Endothelial cell of umbilical vein (primary cell): ENCODE results near the gene GJB5. TPM values are rescaled to one million over a fixed set of nuclear protein-coding genes. Genes with fewer than 3 reads are reported as not detected.

Experiments
- BruUV-seq: library from RNA; stranded (reverse); fragments of 400-500 nt; replicated peaks from 2 replicates; lab custom pipeline; 2021; lab: Mats Ljungman, UMichigan
- CTCF ChIA-PET: fragments of 300-600, 350-600 bp; sonication (Branson Sonifier 250); formaldehyde crosslinking; loops from one replicate; lab custom pipeline; 2021; ENCODE audit warnings: antibody characterized with exemption, inconsistent platforms; lab: Charles Lee
- POLR2A ChIA-PET: fragments of 300-600, 350-600 bp; sonication (Branson Sonifier 250); formaldehyde crosslinking; loops from one replicate; lab custom pipeline; 2021; ENCODE audit warnings: antibody characterized with exemption, inconsistent platforms; lab: Charles Lee
- DNase-seq: peaks from one replicate; pipeline ENCODE4 v3.0.0-alpha.2; 2011; ENCODE audit warnings: low read depth, low spot score
- FAIRE-seq: peaks from 2 replicates; lab custom pipeline; 2011; peaks lifted over from hg19 to GRCh38; lab: Jason Lieb, UNC
- H2AFZ ChIP-seq: 2 replicates; pipeline ENCODE4 v1.6.0; 2012; ENCODE audit warnings: low read depth, low read length, control low read depth, inconsistent platforms
- H3K27ac ChIP-seq: 2 replicates; pipeline ENCODE4 v1.5.1; 2011; ENCODE audit warnings: low read depth, mild to moderate bottlenecking, control low read depth, low read length, moderate library complexity; ENCODE audit not compliant: insufficient read depth
- H3K27me3 ChIP-seq, 2 experiments: 2 replicates each; pipeline versions ENCODE4 v1.6.0 to v1.6.1; 2011; ENCODE audit warnings: low read length in 2 of 2, mixed read lengths in 1 of 2; ENCODE audit not compliant: control insufficient read depth in 2 of 2, insufficient read depth in 2 of 2
- H3K36me3 ChIP-seq, 2 experiments: 2 replicates in 1 of 2; 3 replicates in 1 of 2; pipeline ENCODE4 v1.5.1; 2011; ENCODE audit warnings: low read length in 2 of 2, mild to moderate bottlenecking in 1 of 2, moderate library complexity in 1 of 2; ENCODE audit not compliant: control insufficient read depth in 2 of 2, insufficient read depth in 2 of 2; ENCODE audit errors: extremely low read depth in 1 of 2
- H3K4me1 ChIP-seq: 3 replicates; pipeline ENCODE4 v1.5.1; 2011; ENCODE audit warnings: mild to moderate bottlenecking, low read length; ENCODE audit not compliant: control insufficient read depth, insufficient read depth; ENCODE audit errors: extremely low read depth
- H3K4me2 ChIP-seq: 2 replicates; pipeline ENCODE4 v1.6.1; 2011; ENCODE audit warnings: low read length, control low read depth, mixed read lengths; ENCODE audit not compliant: insufficient read depth
- H3K4me3 ChIP-seq, 3 experiments: fragments of 200-600 bp in 1 of 3; sonication (generic), shearing (Covaris generic) in 1 of 3; replicated peaks in 1 of 3; 2 replicates each; pipeline ENCODE4 v1.5.1; 2011 to 2016; ENCODE audit warnings: control low read depth in 3 of 3, low read length in 3 of 3, mild to moderate bottlenecking in 2 of 3, inconsistent platforms in 1 of 3, low read depth in 1 of 3, moderate library complexity in 1 of 3; ENCODE audit not compliant: insufficient read depth in 1 of 3
- H3K79me2 ChIP-seq: 2 replicates; pipeline ENCODE4 v1.6.0; 2012; ENCODE audit warnings: low read length, inconsistent platforms; ENCODE audit not compliant: control insufficient read depth, insufficient read depth
- H3K9ac ChIP-seq: replicated peaks from 2 replicates; pipeline ENCODE3; 2011; ENCODE audit warnings: low read length, control low read depth; ENCODE audit not compliant: insufficient read depth; ENCODE audit errors: extremely low read depth
- H3K9me1 ChIP-seq: replicated peaks from 3 replicates; pipeline ENCODE4 v1.6.0; 2011; ENCODE audit warnings: mild to moderate bottlenecking, low read length; ENCODE audit not compliant: control insufficient read depth, insufficient read depth; ENCODE audit errors: extremely low read depth
- H3K9me3 ChIP-seq: replicated peaks from 2 replicates; pipeline ENCODE4 v1.5.1; 2012; ENCODE audit warnings: low read length, inconsistent platforms; ENCODE audit not compliant: control insufficient read depth, insufficient read depth
- H4K20me1 ChIP-seq: replicated peaks from 2 replicates; pipeline ENCODE3; 2011; ENCODE audit warnings: mild to moderate bottlenecking, low read length; ENCODE audit not compliant: control insufficient read depth, insufficient read depth; ENCODE audit errors: extremely low read depth
- EZH2 ChIP-seq: IDR thresholded peaks from 2 replicates; pipeline ENCODE4 v1.6.1; 2012; ENCODE audit warnings: borderline replicate concordance, low read depth, mild to moderate bottlenecking, moderate library complexity, low read length, inconsistent platforms; ENCODE audit not compliant: severe bottlenecking
- FOS ChIP-seq: IDR thresholded peaks from 2 replicates; pipeline ENCODE4 v1.6.1; 2011; ENCODE audit warnings: mild to moderate bottlenecking, low read length, moderate library complexity, borderline replicate concordance; ENCODE audit not compliant: insufficient read depth
- GATA2 ChIP-seq: IDR thresholded peaks from 2 replicates; pipeline ENCODE4 v1.7.0; 2011; ENCODE audit warnings: low read depth, mild to moderate bottlenecking, moderate library complexity, mixed read lengths, low read length; ENCODE audit not compliant: insufficient read length, insufficient read depth
- MYC ChIP-seq: IDR thresholded peaks from one replicate; pipeline ENCODE4 v1.6.1; 2011; ENCODE audit warnings: mild to moderate bottlenecking, low read depth, low read length
- POLR2A ChIP-seq: IDR thresholded peaks from 2 replicates; pipeline ENCODE4 v1.6.1; 2012; ENCODE audit warnings: low read depth, mild to moderate bottlenecking, control low read depth, low read length
- dilution Hi-C: fragments of 300-500 bp; cut with MboI; formaldehyde crosslinking; loops from one replicate; pipeline ENCODE4 v1.15.0; 2019; ENCODE audit warnings: low sequenced_read_pairs; ENCODE audit not compliant: extremely low pct_ligation_motif_present
- intact Hi-C: fragments of 100-400 bp; cut with micrococcal nuclease; formaldehyde crosslinking; loops from one replicate; pipeline ENCODE4 v1.10.0; 2022
- polyA plus RNA-seq, 4 experiments: library from polyadenylated mRNA; depleted of rRNA in 3 of 4; stranded (reverse) in 3 of 4; unstranded in 1 of 4; fragments of >200 nt; gene quantifications; 2 replicates each; pipeline versions ENCODE4 v1.2.1 to v1.2.3, GENCODE V29; 2011 to 2012; ENCODE audit warnings: missing spikeins in 1 of 4
- total RNA-seq: library from RNA; stranded (reverse); gene quantifications from 2 replicates; pipeline ENCODE4 v1.2.3, GENCODE V29; 2021
- TF ChIP-seq, protein P1 (sequence below), 2 donors: IDR thresholded peaks; 1 replicate in 1 of 2; 2 replicates in 1 of 2; pipeline ENCODE4 v1.5.1; 2011; ENCODE audit warnings: low read length in 2 of 2, mild to moderate bottlenecking in 2 of 2, moderate library complexity in 2 of 2, control low read depth in 1 of 2, inconsistent platforms in 1 of 2, low read depth in 1 of 2; ENCODE audit not compliant: insufficient read depth in 1 of 2; ENCODE audit errors: extremely low read depth in 1 of 2
- TF ChIP-seq, protein P2 (sequence below): IDR thresholded peaks from 2 replicates; pipeline ENCODE4 v1.6.1; 2011; ENCODE audit not compliant: insufficient read depth, insufficient read length

Gene GJB5
- total and polyA plus RNA-seq, 2 donors (not counting 3 experiments of a cell fraction or from before 2014, with no cell fraction given) = not detected

DNA sequence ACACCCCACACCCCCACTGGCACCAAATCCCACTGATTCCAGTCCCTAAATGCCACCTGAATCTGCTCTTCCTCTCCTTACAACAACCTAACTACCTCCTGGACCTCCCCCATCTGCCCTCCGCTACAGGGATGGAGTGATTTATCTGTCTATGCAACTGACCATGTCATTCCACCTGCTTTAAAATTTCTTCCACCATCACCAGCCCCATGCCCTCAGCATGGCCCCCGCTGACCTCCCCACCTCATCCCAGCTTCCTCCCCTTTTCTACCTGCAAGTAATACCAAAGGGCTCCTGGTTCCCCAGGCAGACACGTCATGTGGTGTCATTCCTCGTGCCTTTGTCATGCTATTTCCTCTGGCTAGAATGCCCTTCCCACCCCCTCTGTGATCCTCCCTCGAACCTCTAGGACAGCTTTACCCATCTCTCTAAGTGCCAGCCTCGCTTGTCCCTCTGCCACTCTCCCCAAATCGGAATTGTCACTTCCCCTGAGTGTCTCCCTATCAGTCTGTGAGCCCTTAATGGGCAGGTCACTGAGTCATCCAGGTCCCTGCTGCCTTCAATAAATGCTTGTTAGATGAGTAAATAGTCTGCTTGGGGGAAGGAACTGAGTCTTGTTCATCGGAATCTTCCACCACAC, 8.4 kb downstream of the GJB5 start:
- dilution Hi-C loops (no loop called here), intact Hi-C loops (no loop called here)
- Histone ChIP-seq H3K9me3 (no peaks in the 10 kb centered on the region), H3K27me3 (no peaks in the 10 kb centered on the region), H2AFZ (no peak overlapping the region), H3K4me3 (no peak overlapping the region), H3K4me1 (no peaks in the 10 kb centered on the region), H3K9ac (no peak overlapping the region), H3K27ac (no peak overlapping the region), H4K20me1 (no peaks in the 10 kb centered on the region), H3K9me1 (no peaks in the 10 kb centered on the region), H3K4me2 (no peak overlapping the region), H3K36me3 (no peaks in the 10 kb centered on the region), H3K79me2 (no peaks in the 10 kb centered on the region)
- no peak for TF ChIP-seq EZH2
- TF ChIP-seq GATA2 = no peak
- no peak for TF ChIP-seq FOS
- TF ChIP-seq, protein P1, sequence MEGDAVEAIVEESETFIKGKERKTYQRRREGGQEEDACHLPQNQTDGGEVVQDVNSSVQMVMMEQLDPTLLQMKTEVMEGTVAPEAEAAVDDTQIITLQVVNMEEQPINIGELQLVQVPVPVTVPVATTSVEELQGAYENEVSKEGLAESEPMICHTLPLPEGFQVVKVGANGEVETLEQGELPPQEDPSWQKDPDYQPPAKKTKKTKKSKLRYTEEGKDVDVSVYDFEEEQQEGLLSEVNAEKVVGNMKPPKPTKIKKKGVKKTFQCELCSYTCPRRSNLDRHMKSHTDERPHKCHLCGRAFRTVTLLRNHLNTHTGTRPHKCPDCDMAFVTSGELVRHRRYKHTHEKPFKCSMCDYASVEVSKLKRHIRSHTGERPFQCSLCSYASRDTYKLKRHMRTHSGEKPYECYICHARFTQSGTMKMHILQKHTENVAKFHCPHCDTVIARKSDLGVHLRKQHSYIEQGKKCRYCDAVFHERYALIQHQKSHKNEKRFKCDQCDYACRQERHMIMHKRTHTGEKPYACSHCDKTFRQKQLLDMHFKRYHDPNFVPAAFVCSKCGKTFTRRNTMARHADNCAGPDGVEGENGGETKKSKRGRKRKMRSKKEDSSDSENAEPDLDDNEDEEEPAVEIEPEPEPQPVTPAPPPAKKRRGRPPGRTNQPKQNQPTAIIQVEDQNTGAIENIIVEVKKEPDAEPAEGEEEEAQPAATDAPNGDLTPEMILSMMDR (IDR thresholded peaks at IDR 0.05; ENCODE audit: extremely low read depth in 1 of 2, insufficient read depth in 1 of 2, low read depth in 1 of 2, low read length in 2 of 2) = no peak
- TF ChIP-seq, protein P2, sequence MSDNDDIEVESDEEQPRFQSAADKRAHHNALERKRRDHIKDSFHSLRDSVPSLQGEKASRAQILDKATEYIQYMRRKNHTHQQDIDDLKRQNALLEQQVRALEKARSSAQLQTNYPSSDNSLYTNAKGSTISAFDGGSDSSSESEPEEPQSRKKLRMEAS = no peak
- TF ChIP-seq POLR2A = no peak
- no peak for TF ChIP-seq MYC
- FAIRE-seq (no peak), DNase-seq (no peak)
- ChIA-PET POLR2A (no interaction called here), CTCF (no interaction called here)
- no TSS peak for BruUV-seq
